GM18951 (cell line): ENCODE data around the gene HGF.
"Not testable (repeated sequence)": the region's sequence is repeated elsewhere in the genome, so short reads cannot be mapped to it uniquely, and the experiment has no call there.

Experiments used
- POLR2A ChIP-seq: IDR thresholded peaks from 4 replicates; pipeline ENCODE4 v1.6.1; 2011; ENCODE audit warnings: mild to moderate bottlenecking; ENCODE audit not compliant: insufficient read length, insufficient read depth; ENCODE audit errors: extremely low read depth
- in situ Hi-C: fragments of 300-500 bp; cut with MboI; formaldehyde crosslinking; loops from one replicate; pipeline ENCODE4 v1.12.0; 2022; ENCODE audit warnings: low sequenced_read_pairs, mixed read lengths, inconsistent platforms; ENCODE audit not compliant: unreplicated experiment

Gene HGF

GRCh38 chr7:81725003-81725811 lies 44.6 kb downstream of the HGF start:
- TF ChIP-seq POLR2A: no peak
- in situ Hi-C loops: no loop called here

DNA sequence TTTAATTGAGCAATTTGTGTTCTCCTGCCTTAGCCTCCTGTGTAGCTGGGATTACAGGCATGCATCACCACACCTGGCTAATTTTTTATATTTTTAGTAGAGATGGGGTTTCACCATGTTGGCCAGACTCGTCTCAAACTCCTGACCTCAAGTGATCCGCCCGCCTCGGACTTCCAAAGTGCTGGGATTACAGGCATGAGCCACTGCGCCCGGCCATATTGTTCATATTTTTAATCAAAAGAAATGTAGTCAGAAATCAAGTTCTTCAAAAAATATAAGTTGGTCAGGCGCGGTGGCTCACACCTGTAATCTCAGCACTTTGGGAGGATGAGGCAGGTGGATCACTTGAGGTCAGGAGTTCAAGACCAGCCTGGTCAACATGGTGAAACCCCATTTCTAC lies 47.6 kb downstream of the HGF start:
- in situ Hi-C loops: not testable (repeated sequence)

DNA sequence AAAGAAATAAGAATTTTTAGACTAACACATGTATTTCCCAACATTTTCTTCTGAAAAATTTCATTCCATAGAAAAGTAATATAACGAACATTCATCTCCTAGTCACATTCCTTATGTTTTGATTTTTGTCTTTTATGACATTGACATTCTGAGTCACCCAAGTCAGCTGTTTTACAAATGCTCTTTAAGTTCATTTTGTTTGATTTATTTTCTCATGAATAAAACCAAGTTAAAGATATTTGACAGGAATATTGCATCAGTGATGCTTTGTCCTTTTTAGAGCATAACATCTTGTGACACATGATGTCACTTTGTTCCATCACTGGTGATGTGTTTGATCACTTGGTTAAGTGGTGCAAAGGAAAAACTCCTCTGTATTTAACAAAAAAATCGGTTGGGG lies 48.4 kb downstream of the HGF start:
- in situ Hi-C loops: no loop called here
- no peak for TF ChIP-seq POLR2A

DNA sequence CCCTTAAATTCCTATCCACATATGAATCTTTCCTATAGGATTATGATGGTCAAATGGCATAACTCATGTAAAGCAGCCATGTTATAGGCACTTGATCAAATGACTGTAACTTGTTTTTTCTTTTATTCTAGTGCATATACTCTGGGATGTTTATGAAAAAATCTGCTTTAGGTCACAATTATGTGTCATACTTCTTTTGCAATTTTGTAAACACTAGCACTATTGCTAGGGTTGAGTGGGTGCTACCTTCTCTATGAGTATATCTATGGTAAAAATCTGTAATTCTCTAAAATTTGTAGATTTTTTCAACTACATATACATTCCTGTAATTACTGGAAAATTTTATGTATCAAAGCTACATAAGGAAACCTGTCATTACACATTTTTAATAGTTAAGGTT lies 50.0 kb downstream of the HGF start:
- in situ Hi-C loops: no loop called here
- no peak for TF ChIP-seq POLR2A

- TF ChIP-seq POLR2A: no peak
- in situ Hi-C loops: no loop called here
Observed at GRCh38 chr7:81715984-81716588, 53.8 kb downstream of the HGF start.

DNA sequence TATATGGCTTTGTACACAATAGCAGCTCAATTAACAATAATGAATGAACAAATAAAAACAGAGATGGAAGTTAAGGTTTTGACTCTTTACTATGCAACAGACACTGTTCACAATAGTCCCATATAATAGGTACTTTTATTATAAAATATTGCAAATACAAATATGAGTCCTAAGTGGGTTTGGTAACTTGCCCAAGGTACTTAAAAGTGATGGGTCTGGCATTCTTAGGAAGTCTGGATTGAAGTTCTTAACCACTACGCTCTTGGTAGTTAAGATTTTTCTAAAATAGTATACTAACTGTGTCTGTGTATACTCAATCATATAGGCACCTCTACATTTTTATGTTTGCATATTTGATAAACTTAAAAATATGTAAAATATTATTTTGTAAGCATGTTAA lies 55.5 kb downstream of the HGF start:
- TF ChIP-seq POLR2A: no peak

DNA sequence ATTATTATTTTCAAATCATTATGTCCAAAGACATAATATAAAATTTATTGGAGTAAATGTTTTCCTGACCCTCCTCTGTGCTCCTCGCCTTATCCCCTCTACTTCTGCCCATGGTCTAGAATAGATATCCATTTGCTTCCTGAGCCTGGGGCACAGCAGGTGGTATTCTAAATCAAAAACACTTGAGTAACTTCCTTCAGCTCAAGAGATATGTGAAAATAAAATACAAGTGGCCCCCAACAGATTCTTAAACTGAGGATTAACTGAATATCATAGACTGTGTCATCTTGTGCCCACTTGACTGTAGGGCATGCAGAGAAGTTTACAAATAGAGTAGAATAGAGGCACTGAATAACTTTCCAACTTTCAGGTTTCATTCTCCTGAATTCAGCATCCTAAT lies 59.1 kb downstream of the HGF start:
- TF ChIP-seq POLR2A: no peak
- in situ Hi-C loops: no loop called here

More for the DNA sequence above, 55.5 kb downstream of the HGF start:
- in situ Hi-C loops: no loop called here

GRCh38 chr7:81709836-81710235 lies 60.0 kb downstream of the HGF start:
- in situ Hi-C loops: no loop called here
- TF ChIP-seq POLR2A: no peak

DNA sequence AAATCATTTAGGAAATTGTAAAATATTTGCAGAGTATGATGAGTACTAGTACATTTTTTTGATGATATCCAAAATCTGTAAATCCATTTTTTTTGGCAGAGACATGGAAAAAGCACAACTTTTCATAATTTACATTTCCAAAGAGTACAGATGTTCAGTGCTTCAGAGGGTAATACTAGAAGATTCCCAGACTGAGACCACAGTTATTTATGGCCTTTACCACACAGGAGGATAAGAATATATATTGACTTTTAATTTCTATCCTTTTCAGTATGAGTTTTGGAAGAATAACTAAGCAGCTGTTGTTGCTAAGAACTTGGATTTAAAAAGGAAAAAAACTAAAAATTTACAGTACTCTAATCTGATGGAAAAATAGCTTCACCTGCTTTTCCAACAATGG lies 61.9 kb downstream of the HGF start:
- in situ Hi-C loops: no loop called here

GRCh38 chr7:81707196-81707595 lies 62.7 kb downstream of the HGF start:
- no peak for TF ChIP-seq POLR2A
- in situ Hi-C loops: no loop called here

More for the DNA sequence above, 61.9 kb downstream of the HGF start:
- no peak for TF ChIP-seq POLR2A

DNA sequence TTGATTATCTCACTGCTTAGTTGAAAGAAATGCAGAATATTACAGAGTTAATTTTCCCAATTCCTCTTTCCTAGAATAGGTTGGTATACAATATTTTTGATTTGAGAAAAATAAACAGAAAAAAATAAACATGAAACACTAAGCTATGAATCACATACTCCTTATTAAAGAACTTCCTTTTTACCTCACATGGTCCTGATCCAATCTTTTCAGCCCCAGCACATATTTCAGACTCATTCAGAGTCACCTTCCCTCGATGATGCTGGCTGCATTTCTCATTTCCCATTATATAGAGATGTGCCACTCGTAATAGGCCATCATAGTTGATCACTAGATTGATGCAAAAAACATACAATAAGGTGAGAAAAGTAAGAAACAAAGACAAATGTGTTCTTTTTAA lies 64.6 kb downstream of the HGF start:
- in situ Hi-C loops: no loop called here

GRCh38 chr7:81704595-81704994 lies 65.3 kb downstream of the HGF start:
- TF ChIP-seq POLR2A: no peak
- in situ Hi-C loops: no loop called here

More for the DNA sequence above, 64.6 kb downstream of the HGF start:
- TF ChIP-seq POLR2A: no peak

DNA sequence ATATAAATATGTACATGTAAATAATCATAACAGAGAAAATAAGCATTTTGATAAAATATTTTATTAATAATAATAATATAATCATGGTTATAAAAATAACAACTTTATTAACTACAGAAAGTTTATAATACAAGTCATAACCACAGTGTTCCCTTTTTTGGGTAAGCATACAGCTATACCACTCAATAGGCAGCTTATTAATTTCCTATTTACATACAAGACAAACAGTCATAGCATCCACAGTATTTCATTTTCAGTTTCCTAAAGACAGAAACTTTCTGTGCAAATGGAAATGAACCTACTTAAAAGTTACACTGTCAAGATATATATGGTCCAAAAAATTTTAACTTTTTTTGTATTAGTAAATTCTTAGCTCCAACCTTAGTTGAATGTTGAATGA lies 70.9 kb downstream of the HGF start:
- no peak for TF ChIP-seq POLR2A
- in situ Hi-C loops: no loop called here

- in situ Hi-C loops: no loop called here
- no peak for TF ChIP-seq POLR2A
Observed at GRCh38 chr7:81694711-81695110, 75.1 kb downstream of the HGF start.
